Prostate gland (tissue), 2 donors: ENCODE data around the gene SYT14.

Experiments used
- POLR2A ChIP-seq: fragments of 450-650 bp; IDR thresholded peaks from one replicate; pipeline ENCODE4 v1.6.1; 2016; ENCODE audit warnings: antibody characterized with exemption, mild to moderate bottlenecking
- TF ChIP-seq, protein P1 (sequence below), 4 experiments: fragments of 200-600 bp in 2 of 4; fragments of 450-650 bp in 2 of 4; sonication (generic) in 2 of 4; IDR thresholded peaks; 1 replicate in 3 of 4; 2 replicates in 1 of 4; pipeline ENCODE4 v1.5.1; 2016 to 2019; ENCODE audit warnings: antibody characterized with exemption in 4 of 4, mild to moderate bottlenecking in 2 of 4, moderate library complexity in 2 of 4

DNA sequence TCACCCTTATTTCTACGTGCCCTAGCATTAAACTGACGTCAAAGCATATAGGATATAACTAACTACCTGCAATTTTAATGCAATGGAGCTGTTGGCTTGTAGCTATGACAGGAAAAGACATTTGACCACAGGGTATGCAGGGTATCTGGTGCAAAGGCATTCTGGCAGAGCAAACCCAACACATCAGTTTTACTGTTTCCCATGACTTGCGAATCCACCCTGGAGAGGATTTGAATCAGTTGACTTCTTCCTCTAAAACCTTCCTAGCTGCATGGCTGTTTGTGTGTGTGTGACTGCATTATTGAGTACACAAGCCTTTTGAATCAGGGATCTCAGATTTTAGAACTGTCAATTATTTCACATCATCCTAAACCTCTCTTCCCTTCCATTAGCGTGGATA is 41.7 kb upstream of the SYT14 start:
- no peak for TF ChIP-seq POLR2A
- TF ChIP-seq, protein P1, sequence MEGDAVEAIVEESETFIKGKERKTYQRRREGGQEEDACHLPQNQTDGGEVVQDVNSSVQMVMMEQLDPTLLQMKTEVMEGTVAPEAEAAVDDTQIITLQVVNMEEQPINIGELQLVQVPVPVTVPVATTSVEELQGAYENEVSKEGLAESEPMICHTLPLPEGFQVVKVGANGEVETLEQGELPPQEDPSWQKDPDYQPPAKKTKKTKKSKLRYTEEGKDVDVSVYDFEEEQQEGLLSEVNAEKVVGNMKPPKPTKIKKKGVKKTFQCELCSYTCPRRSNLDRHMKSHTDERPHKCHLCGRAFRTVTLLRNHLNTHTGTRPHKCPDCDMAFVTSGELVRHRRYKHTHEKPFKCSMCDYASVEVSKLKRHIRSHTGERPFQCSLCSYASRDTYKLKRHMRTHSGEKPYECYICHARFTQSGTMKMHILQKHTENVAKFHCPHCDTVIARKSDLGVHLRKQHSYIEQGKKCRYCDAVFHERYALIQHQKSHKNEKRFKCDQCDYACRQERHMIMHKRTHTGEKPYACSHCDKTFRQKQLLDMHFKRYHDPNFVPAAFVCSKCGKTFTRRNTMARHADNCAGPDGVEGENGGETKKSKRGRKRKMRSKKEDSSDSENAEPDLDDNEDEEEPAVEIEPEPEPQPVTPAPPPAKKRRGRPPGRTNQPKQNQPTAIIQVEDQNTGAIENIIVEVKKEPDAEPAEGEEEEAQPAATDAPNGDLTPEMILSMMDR (IDR thresholded peaks at IDR 0.05) = no peak
